Measurements from ENCODE around the gene TRIM2. TPM values are rescaled to one million over a fixed set of nuclear protein-coding genes. Genes with fewer than 3 reads are reported as not detected.

Gene TRIM2
- total RNA-seq, 1 experiment from 2014 or later, result 93.2 TPM

- no peak for TF ChIP-seq EZH2 (IDR thresholded peaks at IDR 0.05; ENCODE audit: borderline replicate concordance, low read depth, low read length, poor library complexity, severe bottlenecking)
- TF ChIP-seq, protein P1, sequence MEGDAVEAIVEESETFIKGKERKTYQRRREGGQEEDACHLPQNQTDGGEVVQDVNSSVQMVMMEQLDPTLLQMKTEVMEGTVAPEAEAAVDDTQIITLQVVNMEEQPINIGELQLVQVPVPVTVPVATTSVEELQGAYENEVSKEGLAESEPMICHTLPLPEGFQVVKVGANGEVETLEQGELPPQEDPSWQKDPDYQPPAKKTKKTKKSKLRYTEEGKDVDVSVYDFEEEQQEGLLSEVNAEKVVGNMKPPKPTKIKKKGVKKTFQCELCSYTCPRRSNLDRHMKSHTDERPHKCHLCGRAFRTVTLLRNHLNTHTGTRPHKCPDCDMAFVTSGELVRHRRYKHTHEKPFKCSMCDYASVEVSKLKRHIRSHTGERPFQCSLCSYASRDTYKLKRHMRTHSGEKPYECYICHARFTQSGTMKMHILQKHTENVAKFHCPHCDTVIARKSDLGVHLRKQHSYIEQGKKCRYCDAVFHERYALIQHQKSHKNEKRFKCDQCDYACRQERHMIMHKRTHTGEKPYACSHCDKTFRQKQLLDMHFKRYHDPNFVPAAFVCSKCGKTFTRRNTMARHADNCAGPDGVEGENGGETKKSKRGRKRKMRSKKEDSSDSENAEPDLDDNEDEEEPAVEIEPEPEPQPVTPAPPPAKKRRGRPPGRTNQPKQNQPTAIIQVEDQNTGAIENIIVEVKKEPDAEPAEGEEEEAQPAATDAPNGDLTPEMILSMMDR (conservative IDR thresholded peaks at IDR 0.05; ENCODE audit: low read depth, low read length), result no peak
- intact Hi-C loops (cut with micrococcal nuclease; ENCODE audit: unreplicated experiment), result loop anchor here (5.0 kb wide), 1 partner anchor 96 kb away; no protein-coding TSS in a partner anchor
- no peak overlapping the region for H3K27ac ChIP-seq (ENCODE audit: low read depth, low read length, poor library complexity, severe bottlenecking)
Measured at GRCh38 chr4:153220682-153221395, 16.6 kb downstream of the TRIM2 start.

GRCh38 chr4:153221783-153222706 is 17.8 kb downstream of the TRIM2 start:
- H3K9me3 ChIP-seq (ENCODE audit: low read depth, low read length, poor library complexity, severe bottlenecking), result peaks cover 6% of the 10 kb centered on the region
- peaks cover 24% of the 10 kb centered on the region for H3K4me1 ChIP-seq (ENCODE audit: insufficient read depth, low read length, poor library complexity, severe bottlenecking)
- ChIA-PET CTCF (no interaction called here), POLR2A (ENCODE audit: low non-redundant PET) (no interaction called here)
- H3K36me3 ChIP-seq (ENCODE audit: insufficient read depth, low read length, poor library complexity, severe bottlenecking), result peaks cover 12% of the 10 kb centered on the region
- DNase-seq (ENCODE audit: low spot score), result peak; percentile 93
- H3K27me3 ChIP-seq (replicated peaks; ENCODE audit: insufficient read depth, low read depth, low read length, poor library complexity), result no peaks in the 10 kb centered on the region
- TF ChIP-seq, protein P1 (conservative IDR thresholded peaks at IDR 0.05; ENCODE audit: low read depth, low read length), result no peak
- no peak for TF ChIP-seq EZH2 (IDR thresholded peaks at IDR 0.05; ENCODE audit: borderline replicate concordance, low read depth, low read length, poor library complexity, severe bottlenecking)
- intact Hi-C loops (cut with micrococcal nuclease; ENCODE audit: unreplicated experiment), result loop anchor here (2.0 to 5.0 kb wide), 2 partner anchors 35 to 95 kb away; no protein-coding TSS in a partner anchor
- peak overlapping the region; percentile 66 for H3K4me3 ChIP-seq (ENCODE audit: low read depth, low read length, poor library complexity, severe bottlenecking)
- BruUV-seq (replicated peaks), result no TSS peak
- H3K27ac ChIP-seq (ENCODE audit: low read depth, low read length, poor library complexity, severe bottlenecking), result peak overlapping the region; percentile 92

More at GRCh38 chr4:153220682-153221395, 16.6 kb downstream of the TRIM2 start:
- Histone ChIP-seq H3K4me3 (ENCODE audit: low read depth, low read length, poor library complexity, severe bottlenecking) (no peak overlapping the region), H3K4me1 (ENCODE audit: insufficient read depth, low read length, poor library complexity, severe bottlenecking) (peaks cover 20% of the 10 kb centered on the region), H3K9me3 (ENCODE audit: low read depth, low read length, poor library complexity, severe bottlenecking) (peaks cover 6% of the 10 kb centered on the region), H3K27me3 (replicated peaks; ENCODE audit: insufficient read depth, low read depth, low read length, poor library complexity) (no peaks in the 10 kb centered on the region), H3K36me3 (ENCODE audit: insufficient read depth, low read length, poor library complexity, severe bottlenecking) (peaks cover 12% of the 10 kb centered on the region)
- BruUV-seq (replicated peaks), result no TSS peak
- no peak for DNase-seq (ENCODE audit: low spot score)
- ChIA-PET CTCF (no interaction called here), POLR2A (ENCODE audit: low non-redundant PET) (no interaction called here)

DNA sequence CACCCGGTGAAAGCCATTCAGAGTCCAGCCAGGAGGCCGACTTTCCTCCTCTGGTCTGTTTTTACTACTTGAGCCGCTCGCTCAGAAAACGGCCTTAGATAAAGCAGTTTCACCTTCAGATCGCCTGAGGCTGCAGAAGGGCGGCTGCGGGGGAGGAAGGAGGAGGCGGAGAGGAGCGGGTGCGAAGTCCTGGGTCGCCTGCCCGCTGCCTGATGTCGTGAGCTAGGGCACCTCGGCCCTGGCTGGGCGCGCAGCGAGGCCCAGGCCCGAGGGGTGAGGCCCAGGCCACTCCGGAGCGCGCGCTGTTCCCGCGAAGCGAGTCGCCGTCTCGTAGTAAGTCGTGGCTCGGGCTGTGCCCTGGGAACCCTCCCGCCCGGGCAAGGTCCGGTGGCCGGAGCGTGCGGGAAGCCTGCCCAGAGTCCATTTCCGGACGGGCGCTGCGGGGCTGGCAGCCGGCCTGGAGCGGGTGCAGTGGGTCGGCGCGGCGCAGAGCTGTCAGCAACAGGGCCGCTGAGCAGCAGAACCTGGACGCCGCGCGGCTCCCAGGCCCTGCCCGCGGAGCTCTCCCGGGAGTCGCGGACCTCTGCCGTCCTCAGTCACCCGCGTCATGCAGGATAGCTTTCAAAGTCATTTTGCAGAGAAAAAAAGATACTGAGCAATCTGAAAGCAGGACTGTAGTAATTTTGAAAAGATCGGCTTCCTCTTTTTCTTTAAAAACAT is 18.6 kb downstream of the TRIM2 start:
- BruUV-seq (replicated peaks), result TSS peak; percentile 28
- peaks cover 32% of the 10 kb centered on the region for H3K4me1 ChIP-seq (ENCODE audit: insufficient read depth, low read length, poor library complexity, severe bottlenecking)
- intact Hi-C loops (cut with micrococcal nuclease; ENCODE audit: unreplicated experiment), result loop anchor here (2.0 to 5.0 kb wide), 2 partner anchors 34 to 94 kb away; no protein-coding TSS in a partner anchor
- peak; percentile 46 for DNase-seq (ENCODE audit: low spot score)
- CTCF ChIA-PET, result interaction anchor here (0.7 kb wide), 1 partner anchor 27 kb away, joined by 3 read pairs; no protein-coding TSS in a partner anchor
- H3K9me3 ChIP-seq (ENCODE audit: low read depth, low read length, poor library complexity, severe bottlenecking), result peaks cover 6% of the 10 kb centered on the region
- POLR2A ChIA-PET (ENCODE audit: low non-redundant PET), result interaction anchor here (0.8 kb wide), 1 partner anchor 34 kb away, joined by 3 read pairs; no protein-coding TSS in a partner anchor
- H3K27ac ChIP-seq (ENCODE audit: low read depth, low read length, poor library complexity, severe bottlenecking), result peak overlapping the region; percentile 92
- H3K36me3 ChIP-seq (ENCODE audit: insufficient read depth, low read length, poor library complexity, severe bottlenecking), result peaks cover 12% of the 10 kb centered on the region
- no peaks in the 10 kb centered on the region for H3K27me3 ChIP-seq (replicated peaks; ENCODE audit: insufficient read depth, low read depth, low read length, poor library complexity)
- TF ChIP-seq, protein P1 (conservative IDR thresholded peaks at IDR 0.05; ENCODE audit: low read depth, low read length), result no peak
- TF ChIP-seq EZH2 (IDR thresholded peaks at IDR 0.05; ENCODE audit: borderline replicate concordance, low read depth, low read length, poor library complexity, severe bottlenecking), result no peak
- peak overlapping the region; percentile 66 for H3K4me3 ChIP-seq (ENCODE audit: low read depth, low read length, poor library complexity, severe bottlenecking)

Measured in A673 (cell line).